Mesenchymal stem cell (in vitro differentiated cells and primary cell): Measurements from ENCODE around the gene DDX25. TPM values are rescaled to one million over a fixed set of nuclear protein-coding genes. Genes with fewer than 3 reads are reported as not detected.
"Not testable (repeated sequence)": the region's sequence is repeated elsewhere in the genome, so short reads cannot be mapped to it uniquely, and the experiment has no call there.

Source experiments
- DNase-seq: peaks from one replicate; pipeline ENCODE4 v3.0.0-alpha.2; 2013
- H2AFZ ChIP-seq: one replicate; pipeline ENCODE4 v1.6.1; 2013; ENCODE audit warnings: low read depth, mild to moderate bottlenecking, control low read depth, inconsistent platforms, low read length, moderate library complexity
- H2AK5ac ChIP-seq: 2 replicates; pipeline ENCODE4 v1.6.1; 2013; ENCODE audit warnings: low read length, moderate library complexity, mild to moderate bottlenecking, inconsistent platforms; ENCODE audit not compliant: severe bottlenecking
- H2BK120ac ChIP-seq: one replicate; pipeline ENCODE4 v1.6.1; 2013; ENCODE audit warnings: low read depth, mild to moderate bottlenecking, inconsistent platforms, low read length, moderate library complexity
- H2BK12ac ChIP-seq, 2 experiments: one replicate each; pipeline ENCODE4 v1.6.1; 2013; ENCODE audit warnings: inconsistent platforms in 2 of 2, low read length in 2 of 2, mild to moderate bottlenecking in 2 of 2, moderate library complexity in 2 of 2, control low read depth in 1 of 2
- H2BK15ac ChIP-seq: one replicate; pipeline ENCODE4 v1.6.1; 2013; ENCODE audit warnings: mild to moderate bottlenecking, low read depth, inconsistent platforms; ENCODE audit not compliant: poor library complexity, severe bottlenecking
- H2BK5ac ChIP-seq: 2 replicates; pipeline ENCODE4 v1.6.1; 2013; ENCODE audit warnings: low read depth, mild to moderate bottlenecking, low read length, control low read depth, inconsistent platforms; ENCODE audit not compliant: poor library complexity, severe bottlenecking
- H3K14ac ChIP-seq, 2 experiments: one replicate each; pipeline ENCODE4 v1.6.1; 2013; ENCODE audit warnings: inconsistent platforms in 2 of 2, low read length in 2 of 2, control low read depth in 1 of 2, mild to moderate bottlenecking in 1 of 2, moderate library complexity in 1 of 2
- H3K18ac ChIP-seq, 2 experiments: one replicate each; pipeline ENCODE4 v1.6.1; 2013; ENCODE audit warnings: inconsistent platforms in 2 of 2, low read length in 2 of 2, control low read depth in 1 of 2, low read depth in 1 of 2, mild to moderate bottlenecking in 1 of 2
- H3K23ac ChIP-seq, 2 experiments: one replicate each; pipeline ENCODE4 v1.6.1; 2013; ENCODE audit warnings: inconsistent platforms in 2 of 2, low read length in 2 of 2, mild to moderate bottlenecking in 2 of 2, moderate library complexity in 2 of 2, control low read depth in 1 of 2
- H3K27ac ChIP-seq: 2 replicates; pipeline ENCODE4 v1.5.1; 2013; ENCODE audit warnings: mild to moderate bottlenecking, moderate library complexity, low read length, control low read depth, inconsistent platforms; ENCODE audit not compliant: poor library complexity, severe bottlenecking
- H3K27me3 ChIP-seq, 2 experiments: 2 replicates each; pipeline versions ENCODE4 v1.6.1 to v1.7.0; 2013; ENCODE audit warnings: low read length in 2 of 2, mild to moderate bottlenecking in 2 of 2, moderate library complexity in 2 of 2, control low read depth in 1 of 2, inconsistent platforms in 1 of 2; ENCODE audit not compliant: control insufficient read depth in 1 of 2, insufficient read depth in 1 of 2
- H3K36me3 ChIP-seq, 2 experiments: 2 replicates each; pipeline versions ENCODE4 v1.6.1 to v1.7.0; 2013; ENCODE audit warnings: low read length in 2 of 2, control low read depth in 1 of 2, inconsistent platforms in 1 of 2, low read depth in 1 of 2, mild to moderate bottlenecking in 1 of 2; ENCODE audit not compliant: insufficient read depth in 2 of 2, control insufficient read depth in 1 of 2
- H3K4ac ChIP-seq, 2 experiments: one replicate each; pipeline ENCODE4 v1.6.1; 2013; ENCODE audit warnings: inconsistent platforms in 2 of 2, low read length in 2 of 2, mild to moderate bottlenecking in 2 of 2, moderate library complexity in 2 of 2, control low read depth in 1 of 2, low read depth in 1 of 2
- H3K4me1 ChIP-seq: 2 replicates; pipeline ENCODE4 v1.6.1; 2013; ENCODE audit warnings: low read depth, low read length, control low read depth; ENCODE audit not compliant: control insufficient read depth, insufficient read depth
- H3K4me2 ChIP-seq: 2 replicates; pipeline ENCODE4 v1.6.1; 2013; ENCODE audit warnings: low read length, mild to moderate bottlenecking, inconsistent platforms; ENCODE audit not compliant: poor library complexity, severe bottlenecking
- H3K4me3 ChIP-seq, 2 experiments: 2 replicates each; pipeline versions ENCODE4 v1.5.1 to v1.7.0; 2013; ENCODE audit warnings: low read length in 2 of 2, mild to moderate bottlenecking in 2 of 2, control low read depth in 1 of 2, low read depth in 1 of 2; ENCODE audit not compliant: insufficient read depth in 1 of 2
- H3K79me1 ChIP-seq: replicated peaks from 2 replicates; pipeline ENCODE4 v1.6.1; 2013; ENCODE audit warnings: mild to moderate bottlenecking, control low read depth, low read length, inconsistent platforms; ENCODE audit not compliant: poor library complexity, severe bottlenecking
- H3K9ac ChIP-seq: 2 replicates; pipeline ENCODE4 v1.7.0; 2013; ENCODE audit warnings: mild to moderate bottlenecking, low read length, moderate library complexity
- H3K9me3 ChIP-seq: 2 replicates; pipeline ENCODE4 v1.7.0; 2013; ENCODE audit warnings: mild to moderate bottlenecking, low read length; ENCODE audit not compliant: control insufficient read depth
- H4K8ac ChIP-seq: one replicate; pipeline ENCODE4 v1.6.1; 2013; ENCODE audit warnings: inconsistent platforms, mild to moderate bottlenecking, low read length, moderate library complexity
- H4K91ac ChIP-seq: one replicate; pipeline ENCODE4 v1.6.1; 2013; ENCODE audit warnings: mild to moderate bottlenecking, low read length, inconsistent platforms
- WGBS: methylation state at CpG from one replicate; pipeline ENCODE4 v1.1.7; 2013; ENCODE audit warnings: mixed read lengths; 5-methylcytosine and 5-hydroxymethylcytosine counted together
- polyA plus RNA-seq, 2 experiments: library from polyadenylated mRNA; stranded (reverse); fragments of 200-250 nt; gene quantifications; one replicate each; pipeline ENCODE4 v1.2.3, GENCODE V29; 2013

The DDX25 gene
- not detected for polyA plus RNA-seq (2013, experiment 1 of 2)
- not detected for polyA plus RNA-seq (2013, experiment 2 of 2)

DNA sequence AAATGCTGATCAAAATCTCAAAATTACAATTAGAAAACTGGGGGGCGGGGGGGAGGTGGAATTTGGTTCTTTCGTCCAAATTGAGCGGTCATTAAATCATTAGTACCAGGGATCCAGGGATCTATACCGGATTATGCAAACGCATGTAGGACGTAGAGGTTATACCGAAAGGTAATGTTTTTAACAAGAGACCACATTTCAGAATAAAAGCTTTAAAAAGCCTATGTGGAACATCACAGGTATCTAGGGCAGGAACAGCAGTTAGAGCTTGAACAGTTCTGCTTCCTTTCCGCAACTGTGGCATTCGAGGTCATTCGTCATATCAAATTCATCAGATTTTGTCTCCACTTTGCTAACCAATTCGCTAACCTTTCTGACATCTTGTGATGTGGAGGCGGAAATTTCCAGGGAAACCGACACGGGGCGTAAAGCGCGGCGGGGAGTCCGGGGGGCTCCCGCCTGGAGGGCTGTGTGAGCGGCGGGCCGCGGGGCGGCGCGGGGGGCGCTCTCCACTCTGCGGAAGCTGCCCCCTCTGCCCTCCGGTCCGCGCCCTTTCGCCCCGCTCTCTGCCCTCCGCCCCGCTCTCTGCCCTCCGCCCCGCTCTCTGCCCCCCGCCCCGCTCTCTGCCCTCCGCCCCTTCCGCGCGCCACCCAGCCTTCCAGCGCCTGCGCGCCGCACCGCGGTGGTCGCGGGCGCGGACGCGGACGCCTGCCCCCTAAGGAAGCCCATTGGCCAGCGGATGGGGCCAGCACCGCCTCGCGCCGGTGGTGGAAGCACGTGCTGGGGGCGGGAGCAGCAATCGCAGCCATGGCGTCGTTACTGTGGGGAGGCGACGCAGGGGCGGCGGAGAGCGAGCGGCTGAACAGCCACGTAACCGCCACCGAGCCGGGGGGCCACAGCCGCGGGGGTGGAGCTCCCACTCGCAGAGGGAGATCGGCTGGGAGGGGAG is at the start of gene DDX25:
DDX25 (plus strand) TSS at position 798 of the 949 bp plus-strand sequence; CDS start at position 808, 10 bp downstream.
- Histone ChIP-seq H4K8ac (no peak within 1 kb of the TSS), H3K23ac (no peak within 1 kb of the TSS), H3K18ac (no peak within 1 kb of the TSS), H3K4me2 (peak within 1 kb of the TSS; percentile 60), H3K4me3 (peak within 1 kb of the TSS in 1 of 2 experiments; percentile 82), H3K4ac (no peak within 1 kb of the TSS), H3K4me1 (peaks cover 11% of the 10 kb centered on the region), H3K27ac (no peak within 1 kb of the TSS), H3K36me3 (peaks cover 6 to 15% of the 10 kb centered on the region in 2 experiments), H2AFZ (no peak within 1 kb of the TSS), H3K9me3 (no peaks in the 10 kb centered on the region), H4K91ac (no peak within 1 kb of the TSS), H3K27me3 (peaks cover 36 to 38% of the 10 kb centered on the region in 2 experiments), H2BK120ac (no peak within 1 kb of the TSS), H2BK5ac (no peak within 1 kb of the TSS), H2BK12ac (no peak within 1 kb of the TSS), H2BK15ac (peak within 1 kb of the TSS; percentile 21), H3K79me1 (peaks cover 16% of the 10 kb centered on the region), H3K9ac (no peak within 1 kb of the TSS), H2AK5ac (no peak within 1 kb of the TSS), H3K14ac (no peak within 1 kb of the TSS)
- no peak for DNase-seq
- 8% methylated on average over 53 of the region's 81 CpGs for WGBS

- not testable (repeated sequence) for DNase-seq, H3K4me2 ChIP-seq, H3K4me1 ChIP-seq, H3K36me3 ChIP-seq, H2AFZ ChIP-seq, H3K79me1 ChIP-seq, H3K18ac ChIP-seq, H4K8ac ChIP-seq, H3K9ac ChIP-seq, H3K27ac ChIP-seq, H3K27me3 ChIP-seq, H3K9me3 ChIP-seq, H2BK120ac ChIP-seq, H3K4me3 ChIP-seq, H2BK12ac ChIP-seq, H2AK5ac ChIP-seq, H3K4ac ChIP-seq, H3K14ac ChIP-seq, H3K23ac ChIP-seq, H2BK15ac ChIP-seq, H4K91ac ChIP-seq, H2BK5ac ChIP-seq
- 77% methylated on average over 9 of the region's 9 CpGs for WGBS
Observed at GRCh38 chr11:125857670-125858069, 46.6 kb upstream of the DDX25 start.

DNA sequence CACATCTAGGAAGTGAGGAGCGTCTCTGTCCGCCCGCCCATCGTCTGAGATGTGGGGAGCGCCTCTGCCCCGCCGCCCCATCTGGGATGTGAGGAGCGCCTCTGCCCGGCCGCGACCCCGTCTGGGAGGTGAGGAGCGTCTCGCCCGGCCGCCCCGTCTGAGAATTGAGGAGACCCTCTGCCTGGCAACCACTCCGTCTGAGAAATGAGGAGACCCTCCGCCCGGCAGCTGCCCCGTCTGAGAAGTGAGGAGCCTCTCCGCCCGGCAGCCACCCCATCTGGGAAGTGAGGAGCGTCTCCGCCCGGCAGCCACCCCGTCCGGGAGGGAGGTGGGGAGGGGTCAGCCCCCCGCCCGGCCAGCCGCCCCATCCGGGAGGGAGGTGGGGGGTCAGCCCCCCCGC is 41.5 kb upstream of the DDX25 start:
- not testable (repeated sequence) for H3K4me1 ChIP-seq, H3K4me3 ChIP-seq, H3K14ac ChIP-seq, H3K27ac ChIP-seq, H4K8ac ChIP-seq, H3K4me2 ChIP-seq, H4K91ac ChIP-seq, H3K23ac ChIP-seq, H3K36me3 ChIP-seq, H3K27me3 ChIP-seq, H3K9me3 ChIP-seq, H3K4ac ChIP-seq, H3K9ac ChIP-seq, H3K18ac ChIP-seq, H2AFZ ChIP-seq, H2BK12ac ChIP-seq, H2BK5ac ChIP-seq, H2BK15ac ChIP-seq, H2AK5ac ChIP-seq, DNase-seq, H3K79me1 ChIP-seq, H2BK120ac ChIP-seq
- 80% methylated on average over 4 of the region's 33 CpGs for WGBS

GRCh38 chr11:125865354-125865753 is 39.0 kb upstream of the DDX25 start:
- not testable (repeated sequence) for H3K4me1 ChIP-seq, H2AFZ ChIP-seq, H3K14ac ChIP-seq, H2BK15ac ChIP-seq, H3K4ac ChIP-seq, H4K8ac ChIP-seq, H3K23ac ChIP-seq, H2BK12ac ChIP-seq, H3K9ac ChIP-seq, H2BK5ac ChIP-seq, H2AK5ac ChIP-seq, H3K36me3 ChIP-seq, DNase-seq, H3K18ac ChIP-seq, H2BK120ac ChIP-seq, H3K27ac ChIP-seq, H4K91ac ChIP-seq, H3K9me3 ChIP-seq, H3K79me1 ChIP-seq, H3K4me2 ChIP-seq, H3K4me3 ChIP-seq
- WGBS, result 94% methylated on average over 3 of the region's 4 CpGs
- peaks cover 0 to 15% of the 10 kb centered on the region in 2 experiments for H3K27me3 ChIP-seq
